Hypothalamus (tissue), 51 donors: ENCODE data around the gene C1orf174.

ENCODE experiments used
- DNase-seq, 51 donors: peaks; one replicate each; lab custom pipeline; 2025; lab: John Stamatoyannopoulos, UW

Gene C1orf174

DNA sequence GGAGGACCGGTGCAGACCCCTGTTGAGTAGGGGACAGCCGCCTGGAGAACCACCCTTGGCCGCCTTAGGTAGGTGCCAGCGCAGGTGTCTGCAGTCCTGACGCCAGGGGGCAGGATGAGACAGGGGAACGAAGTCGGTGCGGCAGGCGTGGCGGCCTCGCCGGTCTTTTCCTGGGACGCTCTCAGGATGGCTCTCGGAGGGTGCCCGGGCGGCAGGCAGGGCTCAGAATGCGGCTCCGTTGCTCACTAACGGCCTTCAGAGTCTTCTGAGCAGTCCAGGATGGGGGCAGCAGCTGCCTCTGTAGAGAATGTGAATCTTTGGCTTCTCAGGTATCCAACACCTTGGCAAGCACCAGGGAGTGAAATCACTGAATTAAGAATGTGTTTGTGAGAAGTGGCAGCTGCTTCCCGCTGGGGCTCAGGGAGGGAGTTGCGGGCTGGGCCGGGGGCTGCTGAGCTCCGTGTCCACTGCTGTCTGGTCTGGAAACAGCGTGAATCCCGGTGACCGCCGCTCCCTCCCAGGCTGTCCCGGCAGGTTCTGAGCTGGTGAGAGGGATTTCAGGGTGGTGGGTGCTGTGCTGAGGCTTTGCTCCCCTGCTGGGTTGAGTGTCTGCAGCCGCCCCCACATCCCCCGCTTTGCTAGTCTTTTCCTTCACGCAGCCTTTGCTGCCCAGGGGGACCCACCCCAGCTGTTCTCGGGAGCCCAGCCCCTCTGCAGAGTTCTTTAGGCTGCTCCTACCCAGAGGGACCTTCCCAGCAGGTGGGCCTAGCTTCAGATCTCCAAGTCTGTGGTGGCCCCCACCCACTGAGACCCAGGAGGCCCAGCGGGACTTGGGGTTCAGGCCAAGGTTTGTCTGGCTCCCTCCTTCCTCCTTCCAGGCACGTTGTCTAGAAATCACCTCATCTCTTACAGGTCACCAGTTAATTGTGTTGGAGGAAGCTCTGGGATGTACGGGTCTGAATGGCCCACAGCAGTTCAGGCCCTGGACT lies 11.1 kb upstream of the C1orf174 start:
- DNase-seq: peak in 32 of 51 donors; percentile 5 to 66 (median 34)

DNA sequence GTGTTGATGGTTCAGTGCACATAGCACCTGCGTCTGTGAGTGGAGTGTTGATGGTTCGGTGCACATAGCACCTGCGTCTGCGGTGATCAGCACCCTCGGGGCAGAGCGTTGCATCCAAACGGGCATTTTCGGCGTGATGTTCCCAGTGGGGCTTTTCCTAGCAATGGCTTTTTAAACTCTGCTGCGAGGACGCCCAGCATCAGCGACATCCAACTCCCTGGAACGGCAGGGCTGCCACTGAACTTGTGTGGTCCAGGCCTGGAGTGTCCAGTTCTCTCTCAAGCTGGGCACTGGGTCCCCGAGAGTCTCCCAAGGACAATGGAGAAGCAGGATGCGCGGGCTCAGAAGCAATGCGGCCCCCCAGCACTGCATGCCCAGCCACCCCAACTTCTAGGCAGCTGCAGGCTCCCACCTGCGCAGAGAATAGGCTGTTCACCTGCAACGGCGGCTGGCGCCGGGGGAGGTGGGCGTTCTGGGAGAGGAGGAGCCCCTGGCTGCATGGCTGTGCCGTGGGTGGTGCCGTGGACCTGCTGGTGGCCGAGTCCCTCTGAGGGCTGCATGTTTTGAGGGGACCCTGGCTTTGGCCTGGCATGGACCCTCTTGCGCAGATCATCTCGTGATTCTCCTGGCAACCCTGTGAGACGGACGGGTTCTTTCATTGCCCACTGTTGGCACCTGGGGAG lies 10.1 kb upstream of the C1orf174 start:
- DNase-seq: no peak

DNA sequence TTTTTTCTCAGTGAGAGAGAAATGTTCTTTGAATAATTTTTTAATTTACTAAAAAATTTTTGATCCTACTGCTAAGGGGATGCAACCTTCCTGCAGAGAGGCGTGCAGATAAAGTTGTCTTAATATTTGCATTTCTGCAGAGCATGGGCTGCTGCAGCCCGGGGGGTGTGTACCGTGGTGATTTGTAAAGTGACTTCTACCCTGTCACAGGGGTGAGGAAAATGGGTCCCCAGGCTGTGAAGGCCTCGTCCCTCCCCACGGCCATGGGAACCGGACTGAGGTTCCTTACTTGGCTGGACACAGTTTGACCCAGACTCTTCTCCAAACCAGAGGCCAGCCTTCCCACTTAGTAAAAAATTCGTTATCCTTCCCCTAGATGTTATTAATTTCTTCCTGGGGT lies 9.5 kb upstream of the C1orf174 start:
- DNase-seq: no peak

DNA sequence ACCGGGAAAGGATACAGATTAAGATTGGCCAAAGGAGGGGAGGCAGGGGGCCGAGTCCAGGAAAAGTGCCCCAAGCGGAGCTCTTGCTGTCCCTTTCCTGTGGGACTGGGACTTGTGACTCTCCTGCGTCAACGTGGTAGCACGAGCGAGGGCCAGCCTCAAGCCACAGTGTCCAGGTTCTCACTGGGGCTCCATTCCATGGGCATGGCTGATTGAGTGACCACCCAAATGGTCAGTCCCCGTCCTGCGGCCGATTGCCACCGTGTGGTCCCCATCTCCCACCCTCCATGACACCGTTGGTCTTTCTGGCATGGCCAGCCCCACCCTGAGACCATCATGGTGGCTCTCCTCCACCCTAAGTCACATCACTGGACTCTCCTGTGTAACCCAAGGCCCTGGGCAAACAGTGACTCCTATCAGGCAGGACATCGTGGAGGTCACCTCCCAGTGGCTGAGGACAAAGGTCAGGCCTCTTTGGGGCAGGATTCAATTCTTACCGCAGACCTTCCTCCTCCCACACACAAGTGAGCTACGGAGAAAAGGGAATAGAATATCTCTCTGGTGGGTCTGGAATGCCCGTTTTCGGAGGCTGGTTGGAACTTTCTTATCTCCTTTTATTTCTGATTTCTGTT lies 8.9 kb upstream of the C1orf174 start:
- no peak for DNase-seq

DNA sequence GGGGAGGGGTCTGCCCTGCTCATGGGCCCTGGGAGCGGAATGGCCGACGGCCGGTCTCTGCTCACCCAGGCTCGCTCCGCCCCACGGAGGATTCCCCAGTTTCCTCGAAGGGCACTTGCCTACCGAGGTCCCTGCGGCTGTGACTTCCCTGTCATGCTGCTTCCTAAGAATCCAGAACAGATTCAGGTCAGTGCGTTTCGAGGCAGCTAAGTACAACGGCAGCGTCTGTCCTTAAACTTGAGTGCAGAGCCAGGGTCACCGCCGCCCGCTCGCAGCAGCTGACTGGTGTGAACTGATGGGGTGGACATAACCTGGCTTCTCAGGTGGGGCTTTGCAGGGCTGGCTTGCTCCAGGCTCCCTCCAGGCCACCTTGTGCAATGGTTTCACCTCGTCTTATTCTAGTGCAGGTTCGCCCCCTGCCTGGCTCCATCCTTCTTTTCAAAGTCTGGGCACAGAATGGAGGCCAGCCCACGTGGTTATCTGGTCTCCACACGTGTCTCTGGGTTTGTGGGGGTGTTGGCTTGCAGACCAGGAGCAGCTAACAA lies 7.6 kb upstream of the C1orf174 start:
- no peak for DNase-seq

DNA sequence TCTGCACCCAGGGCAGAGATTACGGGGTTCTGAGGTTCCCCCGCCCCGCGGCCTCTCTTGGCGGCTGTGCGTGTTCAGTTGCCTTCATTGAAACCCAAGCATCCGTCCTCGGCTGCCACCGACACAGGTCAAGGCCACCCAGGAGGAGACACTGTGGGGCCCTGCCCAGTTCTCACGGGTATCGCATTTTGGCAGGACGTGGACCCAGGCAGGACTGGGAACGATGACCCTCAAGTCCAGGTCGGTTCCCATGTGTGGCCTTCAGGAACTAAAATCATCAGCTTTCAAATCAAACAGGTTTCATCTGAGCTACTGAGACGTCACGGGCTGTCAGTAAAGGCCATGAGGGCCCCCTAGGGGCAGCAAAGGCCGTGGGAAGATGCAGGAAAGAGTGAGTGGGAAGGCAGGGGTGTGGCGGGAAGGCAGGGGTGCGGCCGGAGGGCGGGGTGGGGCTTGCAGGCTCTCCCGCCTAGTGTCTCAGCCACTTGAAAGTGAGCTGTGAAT lies 7.0 kb upstream of the C1orf174 start:
- DNase-seq: peak in 1 of 51 donors; percentile 14

DNA sequence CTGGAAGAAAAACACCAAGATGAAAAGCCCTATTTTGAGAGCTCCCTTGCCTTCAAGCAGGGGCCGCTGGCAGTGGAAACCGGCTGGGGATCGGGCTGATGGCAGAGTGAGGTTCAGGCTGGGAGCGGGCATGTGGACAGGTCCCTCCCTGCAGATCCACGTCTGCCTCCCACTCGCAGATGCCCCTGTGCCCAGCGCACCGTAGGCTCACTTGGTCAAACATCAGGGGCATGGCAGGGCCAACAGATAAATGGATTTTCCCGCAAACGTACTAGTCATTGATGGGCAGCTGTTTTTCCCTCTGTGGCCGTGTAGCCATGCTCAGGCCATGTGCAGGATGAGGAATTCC lies 6.6 kb upstream of the C1orf174 start:
- no peak for DNase-seq

DNA sequence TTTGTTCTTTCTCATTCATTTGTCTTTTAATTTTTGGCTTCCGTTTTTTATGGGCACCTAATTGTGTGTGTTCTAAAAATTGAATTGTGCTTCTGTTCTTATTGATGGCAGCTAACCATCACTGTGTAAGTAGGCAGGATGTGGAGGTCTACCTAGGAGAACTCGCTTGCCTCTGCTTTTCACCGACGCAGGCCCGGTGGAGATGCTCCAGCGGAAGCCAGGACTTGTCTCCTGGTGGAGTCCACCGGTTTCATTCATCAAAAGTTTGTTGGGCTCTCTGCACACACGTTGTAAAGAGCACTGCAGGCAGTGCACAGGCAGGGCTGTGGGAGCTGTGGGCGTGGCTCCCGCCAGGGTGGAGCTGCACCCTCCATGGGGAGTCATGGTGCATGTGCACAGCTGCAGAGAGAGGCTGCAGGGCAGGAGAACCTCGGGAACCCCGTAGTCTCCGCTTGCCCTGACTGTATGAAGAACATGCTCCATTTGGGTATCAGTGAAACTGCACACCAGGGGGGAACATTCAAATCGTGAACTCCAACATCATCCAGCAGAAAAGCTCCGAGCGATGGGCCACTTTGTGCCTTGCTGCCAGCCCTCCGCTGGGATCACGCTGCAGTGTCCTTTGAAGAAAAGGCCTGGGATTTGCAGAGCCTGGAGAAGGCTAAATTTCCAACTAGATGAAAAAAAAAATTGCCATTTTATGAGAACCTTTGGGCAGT lies 6.0 kb upstream of the C1orf174 start:
- DNase-seq: no peak

DNA sequence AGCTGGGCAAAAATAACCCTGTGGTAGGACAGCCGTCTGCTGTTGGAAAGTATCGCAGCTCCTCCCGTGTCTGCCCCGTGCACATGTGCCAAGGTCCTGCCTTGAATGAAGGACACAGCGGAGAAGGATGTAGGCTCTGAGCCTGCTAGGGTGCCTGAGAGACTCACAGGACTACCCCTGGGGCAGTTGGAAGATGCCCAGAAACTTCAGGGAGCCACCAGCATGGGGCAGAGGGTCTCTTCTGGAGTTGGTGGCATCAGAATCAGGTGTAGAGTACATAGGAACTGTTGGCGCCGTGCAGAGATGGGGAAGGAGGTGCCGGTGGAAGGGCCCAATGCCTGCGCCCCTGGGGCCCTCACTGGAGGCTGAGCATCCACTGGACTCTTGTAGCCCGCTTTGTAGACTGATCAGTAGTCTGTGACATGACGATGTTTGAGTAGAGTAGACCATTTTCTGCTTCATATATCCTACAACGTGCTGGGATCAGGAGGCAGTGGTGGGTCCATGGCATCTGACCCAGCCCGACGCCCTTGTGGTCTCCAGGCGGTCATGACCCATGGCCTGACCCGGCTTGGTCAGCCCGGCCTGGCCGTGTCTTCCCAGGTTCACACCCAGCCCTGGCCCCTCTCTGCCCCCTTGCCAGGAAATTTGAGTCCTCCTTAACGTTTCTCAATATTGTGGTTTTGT lies 5.3 kb upstream of the C1orf174 start:
- no peak for DNase-seq

DNA sequence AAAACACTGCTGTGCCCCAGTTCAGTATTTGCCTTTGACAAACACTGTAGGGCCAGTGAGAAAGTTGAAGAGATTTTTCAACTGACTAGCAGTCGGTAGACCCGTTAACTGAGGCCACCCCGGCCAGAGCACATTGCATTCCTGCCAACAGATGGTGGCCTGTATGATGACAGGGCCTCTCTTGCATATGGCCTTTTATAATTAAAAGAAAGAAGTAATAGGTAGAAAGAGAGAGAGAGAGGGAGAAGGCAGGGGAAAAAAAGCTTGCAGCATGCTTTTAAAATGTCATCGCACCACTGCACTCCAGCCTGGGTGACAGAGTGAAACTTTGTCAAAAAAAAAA lies 4.7 kb upstream of the C1orf174 start:
- DNase-seq: no peak

DNA sequence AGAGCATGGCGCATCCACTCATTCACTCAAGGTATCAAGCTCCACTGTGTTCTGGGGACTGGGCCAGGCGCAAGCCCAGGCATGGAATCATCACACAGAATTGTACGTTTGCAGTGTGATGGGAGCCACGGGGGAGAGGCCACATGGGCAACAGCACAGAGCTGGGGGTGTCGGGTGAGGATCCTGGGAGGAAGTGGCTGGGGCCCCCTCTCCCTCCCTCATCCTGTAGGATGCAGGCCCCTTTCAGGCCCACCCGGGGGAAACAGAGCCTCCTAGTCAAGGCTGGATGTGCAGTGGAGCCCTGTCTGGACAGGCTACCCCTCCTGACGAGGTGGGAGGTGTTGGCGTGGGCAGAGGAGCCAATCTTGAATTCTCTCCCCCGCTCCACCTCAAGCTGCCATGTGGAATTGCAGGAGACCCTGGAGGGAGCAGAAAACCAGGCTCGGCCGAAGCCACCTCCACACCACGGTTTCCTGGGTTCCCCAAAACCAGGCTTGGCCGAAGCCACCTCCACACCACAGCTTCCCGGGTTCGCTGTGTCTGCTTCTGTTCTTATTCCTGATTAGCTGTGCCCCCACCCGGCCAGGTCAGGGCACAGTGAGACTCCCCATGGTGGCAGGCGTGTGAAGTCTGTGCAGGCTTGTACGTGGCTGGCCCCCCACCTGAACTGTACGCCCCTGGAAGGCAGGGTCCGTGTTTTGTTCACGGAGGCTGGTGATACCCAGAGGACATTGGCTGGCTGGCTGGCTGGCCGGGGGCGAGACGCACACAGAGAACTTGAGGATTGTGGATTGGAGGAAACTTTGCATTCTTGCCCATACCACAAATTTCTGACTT lies 4.2 kb upstream of the C1orf174 start:
- no peak for DNase-seq

DNA sequence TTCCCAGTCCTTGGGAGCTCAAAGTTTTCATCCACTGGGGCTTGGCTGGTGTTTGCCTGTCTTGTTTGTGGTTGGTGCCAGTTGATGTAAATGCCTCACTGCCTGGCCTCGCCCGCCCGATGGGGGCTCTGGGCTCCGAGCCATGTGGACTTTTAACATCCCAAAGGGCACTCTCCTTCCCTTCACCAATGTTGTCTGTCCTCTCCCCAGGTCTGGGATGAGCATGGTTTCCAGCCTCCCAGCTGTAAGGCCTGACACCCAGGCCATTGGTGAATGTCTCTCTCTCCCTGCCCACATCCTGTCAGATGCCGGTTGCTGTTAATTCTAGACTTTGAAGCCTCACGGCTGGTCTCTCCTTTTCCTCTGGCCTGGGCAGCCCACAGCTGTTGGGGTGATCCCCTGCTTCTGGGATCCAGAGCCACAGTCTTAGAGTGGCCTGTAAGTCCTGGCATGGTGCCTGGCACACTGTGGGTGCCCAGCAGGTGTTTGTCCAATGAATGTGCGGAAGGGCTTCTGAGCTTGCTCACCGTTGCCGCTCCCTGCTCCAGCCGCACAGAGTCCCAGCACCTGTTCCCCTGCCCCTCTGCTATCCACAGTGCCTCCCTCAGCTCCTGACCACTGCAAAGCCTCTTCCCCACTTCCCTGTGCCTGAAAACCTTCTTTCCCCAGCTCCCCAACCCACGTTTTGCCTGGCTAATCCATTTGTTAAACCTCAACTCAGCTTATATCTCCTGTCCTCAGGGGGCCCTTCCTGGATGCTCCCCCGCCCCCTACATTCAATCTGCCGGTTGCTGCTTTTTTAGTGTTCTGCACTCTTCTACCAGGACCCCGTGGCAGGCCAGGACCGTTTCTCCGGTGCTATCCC lies 3.3 kb upstream of the C1orf174 start:
- DNase-seq: no peak

DNA sequence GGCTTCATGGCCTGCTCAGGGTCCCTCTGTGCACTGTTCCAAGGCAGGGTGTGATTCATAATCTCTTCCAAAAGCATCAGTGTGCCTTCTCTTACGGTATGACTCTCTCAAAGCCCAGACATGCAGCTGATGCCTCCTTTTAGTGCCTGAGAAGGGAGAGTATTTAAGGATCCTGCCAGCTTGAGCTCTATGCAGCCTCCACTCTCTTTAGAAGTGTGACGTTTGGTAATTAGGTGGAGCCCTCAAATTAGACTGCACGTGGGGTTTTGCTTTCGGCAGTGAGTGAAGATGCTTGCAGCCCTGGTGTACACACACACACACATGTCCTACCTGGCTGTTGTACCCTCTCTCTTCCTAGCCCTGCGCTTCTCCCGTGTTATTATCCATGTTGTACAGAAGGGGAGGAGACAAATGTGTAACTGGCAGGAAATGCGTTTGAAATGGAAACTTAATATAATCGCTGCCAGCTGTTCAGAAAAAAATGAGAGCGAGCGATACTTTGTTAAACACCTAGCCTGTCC lies 2.6 kb upstream of the C1orf174 start:
- no peak for DNase-seq

DNA sequence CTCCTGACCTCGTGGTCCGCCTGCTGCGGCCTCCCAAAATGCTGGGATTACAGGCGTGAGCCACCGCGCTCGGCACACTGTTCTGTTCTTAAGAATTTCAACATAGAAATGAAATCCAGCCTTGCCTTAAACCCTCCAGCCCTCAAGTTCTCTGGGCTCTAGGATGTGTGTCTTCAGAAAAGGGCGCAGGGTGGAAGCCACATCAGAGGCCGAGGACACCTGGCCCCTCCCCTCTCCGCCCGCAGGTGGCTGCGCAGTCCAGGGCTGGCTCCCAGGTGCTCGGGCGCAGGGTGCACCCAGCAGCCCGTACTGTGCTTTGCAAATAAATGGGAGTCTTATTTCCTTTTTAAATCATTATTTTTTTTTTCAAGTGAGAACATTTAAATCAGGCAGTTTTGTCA lies 2.0 kb upstream of the C1orf174 start:
- DNase-seq: no peak

DNA sequence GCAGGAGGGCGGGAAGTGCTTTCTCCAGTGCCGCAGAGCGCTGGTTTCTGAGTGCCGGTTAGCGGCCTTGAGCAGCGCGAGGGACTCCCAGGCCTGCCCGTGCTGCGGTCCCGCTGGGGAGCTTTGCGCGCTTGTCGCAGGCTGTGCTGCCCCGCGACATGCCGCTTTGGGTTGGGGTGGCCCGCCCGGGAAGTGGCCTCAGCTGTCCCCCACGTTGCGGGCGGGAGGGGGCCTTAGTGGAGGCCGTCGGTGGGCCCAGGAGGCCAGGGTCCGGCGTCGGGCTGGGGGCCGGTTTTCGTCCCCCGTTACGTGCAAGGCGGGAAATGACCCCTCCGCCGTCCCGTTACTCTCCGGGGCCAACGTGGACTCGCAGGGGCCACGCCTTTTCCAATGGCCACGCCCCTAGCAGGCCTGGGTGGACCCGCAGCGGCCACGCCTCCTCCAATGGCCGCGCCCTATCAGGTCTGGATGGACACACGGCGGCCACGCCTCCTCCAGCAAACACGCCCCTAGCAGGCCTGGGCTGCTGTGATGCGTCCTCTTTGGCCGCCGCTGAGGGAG lies 977 bp upstream of the C1orf174 start:
- DNase-seq: peak; percentile 71 to 98 (median 93)

DNA sequence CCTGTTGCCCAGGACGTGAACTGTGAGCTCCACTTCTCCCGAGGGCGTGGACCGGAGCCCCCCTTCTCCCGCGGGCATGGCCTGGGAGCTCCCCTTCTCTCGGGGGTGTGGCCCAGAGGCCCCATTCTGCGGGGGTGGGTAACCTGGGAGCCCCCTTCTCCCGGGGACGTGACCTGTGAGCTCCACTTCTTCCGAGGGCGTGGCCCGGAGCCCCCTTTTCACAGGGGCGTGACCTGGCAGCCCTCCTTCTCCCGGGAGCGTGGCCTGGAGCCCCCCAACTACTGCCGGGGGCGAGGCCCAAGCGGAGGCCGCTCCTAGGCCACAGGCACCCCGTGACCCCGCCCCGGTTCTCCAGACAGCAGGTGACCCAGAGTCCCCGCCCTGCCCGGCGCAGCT lies 320 bp downstream of the C1orf174 start:
- DNase-seq: peak in 1 of 51 donors; percentile 53

DNA sequence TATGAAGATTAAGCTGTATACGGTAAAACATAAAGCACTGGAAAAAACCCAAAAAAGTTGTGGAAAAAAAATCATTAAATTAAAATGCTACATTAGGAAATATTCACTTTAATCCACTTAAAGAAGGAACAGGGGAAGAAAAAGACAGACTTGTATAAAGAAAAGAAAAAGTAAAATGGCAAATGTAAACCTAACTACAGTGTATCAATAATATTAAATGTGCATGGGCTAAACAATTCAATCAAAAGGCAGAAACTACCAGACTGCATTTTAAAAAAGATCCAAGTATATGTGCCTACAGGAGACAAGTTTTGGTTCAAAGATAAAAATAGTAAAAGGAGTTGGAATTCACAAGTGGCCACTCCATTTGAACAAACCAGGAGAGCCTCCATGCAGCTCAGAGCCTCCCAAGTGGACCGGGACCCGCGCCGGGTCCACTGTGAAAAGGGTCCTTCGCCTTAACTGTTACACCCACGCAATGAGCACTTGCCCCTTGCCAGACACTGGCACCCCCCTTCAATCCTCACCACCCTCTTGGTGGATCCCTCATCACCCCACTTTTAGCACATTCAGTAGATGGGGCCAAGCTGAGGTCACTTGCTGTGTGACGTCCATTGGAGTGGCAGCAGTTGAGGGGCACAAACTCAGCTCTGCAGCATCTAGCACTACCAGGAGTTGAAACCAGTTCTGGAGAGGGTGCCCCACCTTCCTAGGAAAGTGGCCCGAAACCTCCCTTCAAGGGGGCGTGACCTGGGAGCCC lies 898 bp downstream of the C1orf174 start:
- DNase-seq: no peak
